Esophagus muscularis mucosa (tissue), 4 donors: ENCODE results near the gene CORO2B. TPM values are rescaled to one million over a fixed set of nuclear protein-coding genes. Genes with fewer than 3 reads are reported as not detected.

Experiments
- DNase-seq: peaks from one replicate; pipeline ENCODE4 v3.0.0-alpha.2; 2017; ENCODE audit errors: extremely low spot score
- H3K27ac ChIP-seq, 4 donors: fragments of 200-600 bp; sonication (generic); replicated peaks in 1 of 4; 1 replicate in 3 of 4; 2 replicates in 1 of 4; pipeline ENCODE4 v1.5.1; 2016 to 2019; ENCODE audit warnings: mild to moderate bottlenecking in 1 of 4
- H3K27me3 ChIP-seq, 4 donors: fragments of 200-600 bp; sonication (generic); one replicate each; pipeline versions ENCODE4 v1.5.1 to v1.6.0; 2016 to 2019
- H3K36me3 ChIP-seq, 4 donors: fragments of 200-600 bp; sonication (generic); one replicate each; pipeline ENCODE4 v1.5.1; 2016 to 2019
- H3K4me1 ChIP-seq, 4 donors: fragments of 200-600 bp; sonication (generic); one replicate each; pipeline ENCODE4 v1.5.1; 2016 to 2019
- H3K4me3 ChIP-seq, 4 donors: fragments of 200-600 bp; sonication (generic); 1 replicate in 2 of 4; 2 replicates in 2 of 4; pipeline ENCODE4 v1.5.1; 2016 to 2019; ENCODE audit warnings: mild to moderate bottlenecking in 4 of 4, moderate library complexity in 1 of 4
- H3K9me3 ChIP-seq, 4 donors: fragments of 200-600 bp; sonication (generic); 1 replicate in 3 of 4; 2 replicates in 1 of 4; pipeline ENCODE4 v1.5.1; 2016 to 2019
- EP300 ChIP-seq: sonication (generic); formaldehyde crosslinking; IDR thresholded peaks from one replicate; pipeline ENCODE4 v1.6.1; 2017; ENCODE audit warnings: antibody characterized with exemption
- POLR2A ChIP-seq: fragments of 450-650 bp; IDR thresholded peaks from one replicate; pipeline ENCODE4 v1.6.1; 2017; ENCODE audit warnings: antibody characterized with exemption, moderate library complexity, mild to moderate bottlenecking, low read depth
- POLR2AphosphoS5 ChIP-seq, 2 donors: sonication (generic); formaldehyde crosslinking; IDR thresholded peaks; one replicate each; pipeline ENCODE4 v1.6.1; 2017; ENCODE audit warnings: antibody characterized with exemption in 2 of 2
- WGBS: methylation state at CpG from one replicate; pipeline ENCODE4 v1.1.5; 2018; 5-methylcytosine and 5-hydroxymethylcytosine counted together
- intact Hi-C: fragments of 100-400 bp; cut with DNase I; formaldehyde crosslinking; loops from one replicate; pipeline ENCODE4 v1.15.1; 2023
- total RNA-seq, 4 donors: library from RNA; depleted of rRNA; stranded (reverse); fragments of >200 nt; gene quantifications; one replicate each; pipeline versions ENCODE4 v1.1.0 to v1.2.1, GENCODE V29; 2016
- TF ChIP-seq, protein P1 (sequence below), 3 experiments: fragments of 200-600 bp in 2 of 3; fragments of 450-650 bp in 1 of 3; sonication (generic) in 2 of 3; IDR thresholded peaks; one replicate each; pipeline ENCODE4 v1.5.1; 2017 to 2019; ENCODE audit warnings: antibody characterized with exemption in 3 of 3, mild to moderate bottlenecking in 2 of 3, moderate library complexity in 1 of 3

CORO2B gene
- total RNA-seq, 4 donors from 2014 or later, result 5.8 to 12.2 (median 7.5) TPM

DNA sequence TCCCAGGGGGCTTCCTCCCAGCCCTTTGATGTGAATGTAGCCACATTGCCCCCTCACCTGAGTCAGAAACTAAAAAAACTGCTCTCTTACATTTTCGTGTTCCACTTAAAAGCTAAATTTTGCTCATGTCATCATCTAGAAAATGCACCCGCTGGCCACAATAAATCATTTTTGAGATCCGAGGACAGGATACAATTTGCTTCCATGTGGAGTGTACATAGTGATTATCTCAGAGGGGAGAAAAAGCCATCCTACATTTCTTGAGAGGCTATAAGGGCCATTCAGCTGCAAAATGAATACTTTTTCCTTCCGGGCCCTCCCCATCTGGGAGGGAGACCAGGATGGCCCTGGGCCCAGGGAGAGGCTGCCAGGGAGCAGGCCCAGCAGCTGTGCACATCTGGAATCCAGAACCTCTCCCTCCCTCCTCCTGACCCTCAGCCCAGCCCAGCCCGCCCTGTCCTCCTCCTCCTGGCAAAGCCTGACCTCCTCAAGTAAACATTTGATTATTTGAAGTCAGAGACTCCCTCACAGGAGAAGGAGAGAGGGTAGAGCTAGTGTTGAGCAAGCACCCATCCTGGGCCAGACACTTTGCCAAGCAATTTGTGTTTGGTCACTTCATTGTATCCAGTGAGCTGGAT is 59.1 kb downstream of the CORO2B start:
- Histone ChIP-seq H3K9me3 (no peaks in the 10 kb centered on the region), H3K4me3 (no peak overlapping the region), H3K36me3 (no peaks in the 10 kb centered on the region), H3K4me1 (peaks cover 40 to 66% (median 62%) of the 10 kb centered on the region in 4 donors), H3K27ac (peak overlapping the region; percentile 32 to 62 (median 48)), H3K27me3 (no peaks in the 10 kb centered on the region)
- TF ChIP-seq POLR2AphosphoS5 (IDR thresholded peaks at IDR 0.05), result peak; percentile 23 to 51
- TF ChIP-seq POLR2A, result no peak
- TF ChIP-seq, protein P1, sequence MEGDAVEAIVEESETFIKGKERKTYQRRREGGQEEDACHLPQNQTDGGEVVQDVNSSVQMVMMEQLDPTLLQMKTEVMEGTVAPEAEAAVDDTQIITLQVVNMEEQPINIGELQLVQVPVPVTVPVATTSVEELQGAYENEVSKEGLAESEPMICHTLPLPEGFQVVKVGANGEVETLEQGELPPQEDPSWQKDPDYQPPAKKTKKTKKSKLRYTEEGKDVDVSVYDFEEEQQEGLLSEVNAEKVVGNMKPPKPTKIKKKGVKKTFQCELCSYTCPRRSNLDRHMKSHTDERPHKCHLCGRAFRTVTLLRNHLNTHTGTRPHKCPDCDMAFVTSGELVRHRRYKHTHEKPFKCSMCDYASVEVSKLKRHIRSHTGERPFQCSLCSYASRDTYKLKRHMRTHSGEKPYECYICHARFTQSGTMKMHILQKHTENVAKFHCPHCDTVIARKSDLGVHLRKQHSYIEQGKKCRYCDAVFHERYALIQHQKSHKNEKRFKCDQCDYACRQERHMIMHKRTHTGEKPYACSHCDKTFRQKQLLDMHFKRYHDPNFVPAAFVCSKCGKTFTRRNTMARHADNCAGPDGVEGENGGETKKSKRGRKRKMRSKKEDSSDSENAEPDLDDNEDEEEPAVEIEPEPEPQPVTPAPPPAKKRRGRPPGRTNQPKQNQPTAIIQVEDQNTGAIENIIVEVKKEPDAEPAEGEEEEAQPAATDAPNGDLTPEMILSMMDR (IDR thresholded peaks at IDR 0.05), result no peak
- WGBS, result 64% methylated on average over 5 of the region's 5 CpGs
- no peak for DNase-seq
- intact Hi-C loops, result loop anchor here (10.0 kb wide), 1 partner anchor 53 kb away; no protein-coding TSS in a partner anchor

DNA sequence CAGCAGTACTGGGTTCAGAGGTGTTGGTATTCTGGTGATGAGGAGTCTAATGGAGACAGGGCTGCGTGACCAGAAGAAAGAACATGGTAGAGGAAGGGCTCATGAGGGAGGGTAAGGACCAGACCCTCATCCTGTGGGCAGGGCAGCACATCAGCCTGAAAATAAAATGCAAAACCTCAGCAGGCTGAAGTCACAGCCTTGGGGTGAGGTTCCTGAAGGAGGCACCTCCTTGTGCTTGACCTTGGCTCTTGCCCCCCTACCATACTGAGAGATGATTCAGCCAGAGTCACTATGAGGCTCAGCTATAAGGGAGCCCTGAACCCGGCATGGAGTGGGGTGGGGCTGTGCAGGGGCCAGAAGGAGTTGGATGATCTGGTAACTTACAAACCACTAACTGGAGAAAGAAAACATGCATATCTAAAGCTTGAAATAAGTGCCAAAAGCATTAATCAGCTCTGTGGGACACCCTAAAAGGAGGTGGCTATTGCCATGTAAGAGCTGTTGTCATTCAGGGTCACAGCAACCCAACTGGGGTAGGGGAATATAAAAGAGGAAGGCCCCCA is 60.2 kb downstream of the CORO2B start:
- WGBS, result 75% methylated on average over 2 of the region's 2 CpGs
- TF ChIP-seq EP300, result no peak
- no peak for TF ChIP-seq POLR2A
- no peak for TF ChIP-seq POLR2AphosphoS5 (IDR thresholded peaks at IDR 0.05)
- TF ChIP-seq, protein P1 (IDR thresholded peaks at IDR 0.05), result no peak
- Histone ChIP-seq H3K4me3 (no peak overlapping the region), H3K36me3 (no peaks in the 10 kb centered on the region), H3K9me3 (no peaks in the 10 kb centered on the region), H3K27me3 (no peaks in the 10 kb centered on the region), H3K4me1 (peaks cover 35 to 64% (median 62%) of the 10 kb centered on the region in 4 donors), H3K27ac (peak overlapping the region; percentile 4 to 50 (median 37))
- intact Hi-C loops, result loop anchor here (10.0 kb wide), 1 partner anchor 54 kb away; no protein-coding TSS in a partner anchor
- no peak for DNase-seq

DNA sequence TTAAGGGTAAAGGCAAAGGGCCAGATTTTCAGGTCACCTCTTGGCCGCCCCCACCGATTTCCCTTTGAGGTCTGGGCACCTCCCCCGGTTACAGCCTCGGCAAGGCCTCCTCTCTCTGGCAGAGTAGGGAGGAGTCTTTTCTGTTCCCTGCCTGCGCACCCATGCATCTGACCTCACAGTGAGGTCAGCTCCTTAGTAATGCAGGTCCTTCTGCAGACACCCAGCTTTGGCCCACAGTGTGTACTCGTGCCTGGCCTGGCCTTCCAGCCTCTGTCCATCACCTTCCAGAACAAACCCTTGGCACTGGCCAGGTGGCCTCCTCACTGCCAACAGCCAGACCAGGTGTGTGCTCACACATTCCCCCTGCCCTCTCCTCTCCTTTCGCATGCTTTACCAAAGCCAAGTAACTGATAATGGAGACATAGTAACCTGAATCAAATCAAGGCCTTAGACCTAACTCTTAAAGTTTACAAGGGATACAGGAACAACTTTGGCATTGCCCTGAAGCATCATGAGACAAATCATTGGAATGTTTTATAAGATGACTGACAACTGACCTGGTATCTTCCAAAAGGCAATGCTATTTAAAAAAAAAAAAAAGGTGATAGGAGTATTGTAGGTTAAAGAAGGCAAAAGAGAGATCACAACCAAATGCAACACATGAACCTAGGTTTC is 61.3 kb downstream of the CORO2B start:
- H3K4me1 ChIP-seq, result peaks cover 24 to 57% (median 54%) of the 10 kb centered on the region in 4 donors
- 71% methylated on average over 7 of the region's 7 CpGs for WGBS
- no peaks in the 10 kb centered on the region for H3K9me3 ChIP-seq
- TF ChIP-seq POLR2A (no peak), EP300 (no peak), POLR2AphosphoS5 (IDR thresholded peaks at IDR 0.05) (no peak)
- TF ChIP-seq, protein P1 (IDR thresholded peaks at IDR 0.05), result no peak
- intact Hi-C loops, result loop anchor here (10.0 kb wide), 1 partner anchor 55 kb away; no protein-coding TSS in a partner anchor
- no peak for DNase-seq
- H3K4me3 ChIP-seq, result no peak overlapping the region
- peaks cover 0 to 1% (median 0%) of the 10 kb centered on the region in 4 donors for H3K27me3 ChIP-seq
- H3K36me3 ChIP-seq, result no peaks in the 10 kb centered on the region
- H3K27ac ChIP-seq, result peak overlapping the region in 3 of 4 donors; percentile 13 to 43 (median 23)

DNA sequence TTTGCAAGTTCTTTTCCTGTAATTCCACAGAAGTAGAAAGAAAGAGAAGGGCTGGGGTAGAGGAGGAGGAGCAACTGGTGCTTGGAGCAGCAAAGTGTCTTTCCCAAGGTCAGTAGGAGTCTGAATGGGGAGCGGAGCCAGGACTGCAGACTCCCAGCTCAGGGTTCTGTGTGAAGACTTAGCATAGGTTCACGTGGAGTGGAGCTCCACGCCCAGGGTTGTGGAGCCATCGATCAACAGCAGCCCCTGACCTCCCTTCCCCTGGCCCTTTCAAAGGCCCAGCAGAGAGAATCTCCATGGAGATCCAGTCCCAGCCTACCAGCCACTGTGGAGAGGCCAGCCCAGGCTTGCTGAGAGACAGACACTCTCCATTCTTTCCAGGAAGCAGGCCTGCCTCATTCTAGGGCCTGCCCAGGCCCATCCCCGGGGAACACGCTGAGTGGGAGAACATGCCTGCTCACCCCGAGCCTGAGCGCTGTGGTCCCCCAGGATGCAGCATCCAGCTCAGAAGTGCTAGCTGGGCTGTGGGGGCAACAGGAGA is 62.1 kb downstream of the CORO2B start:
- peak overlapping the region in 3 of 4 donors; percentile 28 to 55 (median 52) for H3K27ac ChIP-seq
- no peaks in the 10 kb centered on the region for H3K9me3 ChIP-seq
- H3K4me3 ChIP-seq, result no peak overlapping the region
- H3K36me3 ChIP-seq, result no peaks in the 10 kb centered on the region
- peaks cover 18 to 49% (median 46%) of the 10 kb centered on the region in 4 donors for H3K4me1 ChIP-seq
- DNase-seq, result no peak
- TF ChIP-seq EP300 (no peak), POLR2AphosphoS5 (IDR thresholded peaks at IDR 0.05) (no peak), POLR2A (no peak)
- TF ChIP-seq, protein P1 (IDR thresholded peaks at IDR 0.05), result no peak
- peaks cover 0 to 7% (median 0%) of the 10 kb centered on the region in 4 donors for H3K27me3 ChIP-seq
- intact Hi-C loops, result no loop called here
- 67% methylated on average over 8 of the region's 8 CpGs for WGBS
